Stimulated activated CD4-positive, alpha-beta T cell treated with anti-CD3 and anti-CD28 coated beads, Interleukin-1b, Interleukin-23, amount 100 ng/mL, for 1 hour (primary cell): ENCODE measurements around the gene TMEM225B.
"Not testable (repeated sequence)": the region's sequence is repeated elsewhere in the genome, so short reads cannot be mapped to it uniquely, and the experiment has no call there.

Experiments
- DNase-seq, 2 donors: peaks; one replicate each; pipeline ENCODE4 v3.0.0-alpha.2; 2020; ENCODE audit warnings: low read depth in 2 of 2

TMEM225B gene

GRCh38 chr7:99597762-99598501 lies at the start of gene TMEM225B:
TMEM225B (plus strand) TSS chr7:99598267; CDS start chr7:99604389, 6,122 bp downstream.
- DNase-seq = no peak

GRCh38 chr7:99549545-99549944 lies 48.5 kb upstream of the TMEM225B start:
- DNase-seq = not testable (repeated sequence)

- no peak for DNase-seq
Measured at GRCh38 chr7:99551334-99551733, 46.7 kb upstream of the TMEM225B start.

GRCh38 chr7:99551767-99552463 lies 46.2 kb upstream of the TMEM225B start, which contains the start of gene FAM200A:
FAM200A (minus strand) TSS chr7:99552114; CDS start chr7:99548407, 3,707 bp downstream.
- DNase-seq = peak; percentile 53 to 71

GRCh38 chr7:99553039-99553438 lies 45.0 kb upstream of the TMEM225B start:
- no peak for DNase-seq

GRCh38 chr7:99554939-99555338 lies 43.1 kb upstream of the TMEM225B start:
- DNase-seq = no peak

- no peak for DNase-seq
Measured at GRCh38 chr7:99557196-99557607, 40.9 kb upstream of the TMEM225B start.

GRCh38 chr7:99557940-99558305 lies 40.1 kb upstream of the TMEM225B start:
- DNase-seq = no peak

GRCh38 chr7:99558306-99559174 lies 39.5 kb upstream of the TMEM225B start, which contains the start of gene ZNF655:
ZNF655 (plus strand) TSS chr7:99558642; CDS start chr7:99560560, 1,918 bp downstream.
- peak; percentile 66 to 72 for DNase-seq

GRCh38 chr7:99559175-99559915 lies 38.7 kb upstream of the TMEM225B start:
- DNase-seq = no peak

- no peak for DNase-seq
Measured at GRCh38 chr7:99560834-99561736, 37.0 kb upstream of the TMEM225B start.

- no peak for DNase-seq
Measured at GRCh38 chr7:99561737-99562051, 36.4 kb upstream of the TMEM225B start.

GRCh38 chr7:99562114-99562784 lies 35.8 kb upstream of the TMEM225B start:
- DNase-seq = no peak

- DNase-seq = no peak
Measured at GRCh38 chr7:99562832-99563231, 35.2 kb upstream of the TMEM225B start.

GRCh38 chr7:99563650-99564049 lies 34.4 kb upstream of the TMEM225B start:
- DNase-seq = no peak

GRCh38 chr7:99568770-99569169 lies 29.3 kb upstream of the TMEM225B start:
- not testable (repeated sequence) for DNase-seq

- no peak for DNase-seq
Measured at GRCh38 chr7:99571768-99572167, 26.3 kb upstream of the TMEM225B start.

GRCh38 chr7:99573257-99573656 lies 24.8 kb upstream of the TMEM225B start:
- DNase-seq = no peak

GRCh38 chr7:99576251-99576650 lies 21.8 kb upstream of the TMEM225B start:
- no peak for DNase-seq
